Calu3 (cell line): ENCODE results near the gene SEC31B. TPM values are rescaled to one million over a fixed set of nuclear protein-coding genes. Genes with fewer than 3 reads are reported as not detected.
A peak's percentile ranks its signal among the peaks of the same experiment; 100 is the strongest.

Experiments used
- BruUV-seq: library from RNA; stranded (reverse); fragments of 400-500 nt; replicated peaks from 2 replicates; lab custom pipeline; 2021; lab: Mats Ljungman, UMichigan
- CTCF ChIA-PET: fragments of 300-600 bp; sonication (Branson Sonifier 250); formaldehyde crosslinking; loops from one replicate; lab custom pipeline; 2022; ENCODE audit warnings: antibody characterized with exemption; lab: Charles Lee
- DNase-seq: peaks from one replicate; pipeline ENCODE4 v3.0.0; 2022
- H3K27ac Mint-ChIP-seq: one replicate; pipeline ENCODE4 v1.8.0; 2022; ENCODE audit warnings: mixed read lengths; ENCODE audit not compliant: unreplicated experiment
- H3K27me3 Mint-ChIP-seq: one replicate; pipeline ENCODE4 v1.8.0; 2022; ENCODE audit warnings: mixed read lengths; ENCODE audit not compliant: unreplicated experiment
- H3K36me3 Mint-ChIP-seq: one replicate; pipeline ENCODE4 v1.8.0; 2022; ENCODE audit warnings: mild to moderate bottlenecking, moderate library complexity, mixed read lengths; ENCODE audit not compliant: insufficient read depth, unreplicated experiment
- H3K4me1 Mint-ChIP-seq: one replicate; pipeline ENCODE4 v1.8.0; 2022; ENCODE audit warnings: mild to moderate bottlenecking, low read depth, mixed read lengths; ENCODE audit not compliant: unreplicated experiment
- H3K4me3 Mint-ChIP-seq: one replicate; pipeline ENCODE4 v1.8.0; 2022; ENCODE audit warnings: mild to moderate bottlenecking, low read depth, moderate library complexity, mixed read lengths; ENCODE audit not compliant: unreplicated experiment
- H3K9me3 Mint-ChIP-seq: one replicate; pipeline ENCODE4 v1.8.0; 2022; ENCODE audit warnings: low read depth, mixed read lengths; ENCODE audit not compliant: unreplicated experiment
- intact Hi-C: fragments of 100-400 bp; cut with micrococcal nuclease; formaldehyde crosslinking; loops from one replicate; pipeline ENCODE4 v1.10.0; 2022; ENCODE audit not compliant: unreplicated experiment
- total RNA-seq: library from RNA; stranded (reverse); gene quantifications from 2 replicates; pipeline ENCODE4 v1.2.3, GENCODE V29; 2022
- TF ChIP-seq, protein P1 (sequence below): fragments of 200-600 bp; IDR thresholded peaks from one replicate; pipeline ENCODE4 v1.8.0; 2022; ENCODE audit warnings: antibody characterized with exemption; ENCODE audit not compliant: unreplicated experiment

Gene SEC31B
- total RNA-seq, 1 experiment from 2014 or later = 6.5 TPM

DNA sequence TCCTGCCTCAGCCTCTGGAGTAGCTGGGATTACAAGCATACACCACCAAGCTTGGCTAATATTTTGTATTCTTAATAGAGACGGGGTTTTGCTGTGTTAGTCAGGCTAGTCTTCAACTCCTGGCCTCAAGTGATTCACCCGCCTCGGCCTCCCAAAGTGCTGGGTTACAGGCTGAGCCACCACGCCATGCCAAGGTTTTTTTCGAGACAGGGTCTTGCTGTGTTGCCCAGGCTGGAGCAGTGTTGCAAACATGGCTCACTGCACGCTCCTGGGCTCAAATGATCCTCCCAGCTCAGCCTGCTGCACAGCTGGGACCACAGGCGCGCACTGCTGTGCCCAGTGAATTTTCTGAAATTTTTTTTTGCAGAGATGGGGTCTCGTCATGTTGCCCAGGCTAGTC is 3.3 kb upstream of the SEC31B start:
- no peak overlapping the region for H3K27ac Mint-ChIP-seq
- H3K4me1 Mint-ChIP-seq = no peaks in the 10 kb centered on the region
- TF ChIP-seq, protein P1, sequence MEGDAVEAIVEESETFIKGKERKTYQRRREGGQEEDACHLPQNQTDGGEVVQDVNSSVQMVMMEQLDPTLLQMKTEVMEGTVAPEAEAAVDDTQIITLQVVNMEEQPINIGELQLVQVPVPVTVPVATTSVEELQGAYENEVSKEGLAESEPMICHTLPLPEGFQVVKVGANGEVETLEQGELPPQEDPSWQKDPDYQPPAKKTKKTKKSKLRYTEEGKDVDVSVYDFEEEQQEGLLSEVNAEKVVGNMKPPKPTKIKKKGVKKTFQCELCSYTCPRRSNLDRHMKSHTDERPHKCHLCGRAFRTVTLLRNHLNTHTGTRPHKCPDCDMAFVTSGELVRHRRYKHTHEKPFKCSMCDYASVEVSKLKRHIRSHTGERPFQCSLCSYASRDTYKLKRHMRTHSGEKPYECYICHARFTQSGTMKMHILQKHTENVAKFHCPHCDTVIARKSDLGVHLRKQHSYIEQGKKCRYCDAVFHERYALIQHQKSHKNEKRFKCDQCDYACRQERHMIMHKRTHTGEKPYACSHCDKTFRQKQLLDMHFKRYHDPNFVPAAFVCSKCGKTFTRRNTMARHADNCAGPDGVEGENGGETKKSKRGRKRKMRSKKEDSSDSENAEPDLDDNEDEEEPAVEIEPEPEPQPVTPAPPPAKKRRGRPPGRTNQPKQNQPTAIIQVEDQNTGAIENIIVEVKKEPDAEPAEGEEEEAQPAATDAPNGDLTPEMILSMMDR = no peak
- H3K36me3 Mint-ChIP-seq = no peaks in the 10 kb centered on the region
- DNase-seq = no peak
- no peak overlapping the region for H3K4me3 Mint-ChIP-seq
- intact Hi-C loops = no loop called here
- BruUV-seq = no TSS peak
- CTCF ChIA-PET = no interaction called here
- no peaks in the 10 kb centered on the region for H3K9me3 Mint-ChIP-seq
- no peaks in the 10 kb centered on the region for H3K27me3 Mint-ChIP-seq

- BruUV-seq = no TSS peak
- intact Hi-C loops = no loop called here
- TF ChIP-seq, protein P1 = no peak
- no peaks in the 10 kb centered on the region for H3K36me3 Mint-ChIP-seq
- H3K27ac Mint-ChIP-seq = no peak overlapping the region
- H3K4me3 Mint-ChIP-seq = no peak overlapping the region
- DNase-seq = no peak
- H3K4me1 Mint-ChIP-seq = no peaks in the 10 kb centered on the region
- H3K9me3 Mint-ChIP-seq = no peaks in the 10 kb centered on the region
- H3K27me3 Mint-ChIP-seq = no peaks in the 10 kb centered on the region
- CTCF ChIA-PET = no interaction called here
Measured at GRCh38 chr10:100522107-100522801, 2.6 kb upstream of the SEC31B start.

DNA sequence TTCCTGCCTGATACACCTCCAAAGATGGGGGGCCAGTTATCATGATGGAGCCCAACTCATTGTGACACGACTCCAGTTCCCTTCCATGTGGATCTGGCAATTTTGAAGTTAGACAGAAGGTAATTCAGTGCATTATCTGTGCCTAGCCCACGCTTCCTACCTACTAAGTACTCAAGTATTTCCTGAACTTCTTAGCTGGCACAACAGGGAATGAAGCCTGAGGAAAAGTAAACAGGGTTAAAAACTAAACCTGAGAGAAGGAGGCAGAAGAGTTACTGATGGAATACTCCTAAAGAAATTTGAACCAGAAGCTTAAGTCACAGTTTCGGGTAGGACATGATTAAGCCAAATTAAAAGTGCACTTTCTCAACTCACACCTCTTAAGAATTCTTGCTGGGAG is 1.1 kb upstream of the SEC31B start:
- no peaks in the 10 kb centered on the region for H3K4me1 Mint-ChIP-seq
- CTCF ChIA-PET = interaction anchor here (0.6 to 0.9 kb wide), 2 partner anchors 150 to 654 kb away, joined by 3 read pairs; no protein-coding TSS in a partner anchor
- H3K27ac Mint-ChIP-seq = no peak overlapping the region
- TF ChIP-seq, protein P1 = no peak
- no peaks in the 10 kb centered on the region for H3K9me3 Mint-ChIP-seq
- intact Hi-C loops = no loop called here
- no peaks in the 10 kb centered on the region for H3K36me3 Mint-ChIP-seq
- no peak overlapping the region for H3K4me3 Mint-ChIP-seq
- DNase-seq = no peak
- no peaks in the 10 kb centered on the region for H3K27me3 Mint-ChIP-seq
- no TSS peak for BruUV-seq

DNA sequence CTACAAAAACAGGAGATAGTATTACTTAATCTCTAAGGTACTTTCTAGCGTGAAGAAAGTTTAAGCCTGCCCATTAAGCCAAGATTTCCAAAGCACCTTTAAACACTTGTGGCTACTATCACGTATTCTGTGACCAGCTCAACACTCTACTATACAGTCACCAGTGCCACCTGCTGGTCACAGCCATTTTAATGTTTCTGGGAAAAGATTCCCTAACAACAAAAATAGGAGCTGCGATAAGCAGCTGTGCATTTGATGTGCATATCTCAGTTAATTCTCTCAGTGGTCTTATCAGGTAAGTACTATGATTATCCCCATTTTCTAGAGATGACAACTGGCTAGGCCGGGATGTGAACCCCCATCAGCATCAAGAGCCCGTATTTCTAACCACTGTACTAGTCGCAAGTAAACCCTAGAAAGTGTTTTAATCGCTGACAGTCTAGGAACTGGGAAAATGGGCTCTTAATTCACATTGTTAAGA is 860 bp downstream of the SEC31B start:
- TF ChIP-seq, protein P1 = no peak
- no peaks in the 10 kb centered on the region for H3K36me3 Mint-ChIP-seq
- CTCF ChIA-PET = interaction anchor here (1.1 to 1.3 kb wide), 7 partner anchors 10 to 360 kb away, joined by 3 to 9 read pairs (median 6); partner anchors contain the start of genes HIF1AN and NDUFB8

More for the DNA sequence above, 860 bp downstream of the SEC31B start:
- intact Hi-C loops = loop anchor here (10.0 kb wide), 2 partner anchors 184 to 214 kb away; partner anchors contain the start of gene PKD2L1
- DNase-seq = peak; percentile 47
- H3K4me3 Mint-ChIP-seq = no peak overlapping the region
- no peaks in the 10 kb centered on the region for H3K9me3 Mint-ChIP-seq
- no peak overlapping the region for H3K27ac Mint-ChIP-seq
- no peaks in the 10 kb centered on the region for H3K4me1 Mint-ChIP-seq
- no TSS peak for BruUV-seq
- H3K27me3 Mint-ChIP-seq = no peaks in the 10 kb centered on the region
